GM19025 (cell line): Measurements from ENCODE around the gene TSHZ2.
A peak's percentile ranks its signal among the peaks of the same experiment; 100 is the strongest.

ENCODE experiments used
- ATAC-seq: cut with Tn5 transposase; IDR thresholded peaks from one replicate; pipeline ENCODE4 v1.9.1; 2021; ENCODE audit warnings: mild to moderate bottlenecking, low read depth, moderate library complexity; ENCODE audit not compliant: unreplicated experiment

TSHZ2 gene

GRCh38 chr20:52992632-52993031 is 20.5 kb downstream of the TSHZ2 start:
- ATAC-seq = no peak

GRCh38 chr20:52993076-52993475 is 20.9 kb downstream of the TSHZ2 start:
- ATAC-seq = no peak

GRCh38 chr20:52994184-52994970 is 22.2 kb downstream of the TSHZ2 start:
- ATAC-seq = no peak

- no peak for ATAC-seq
Measured at GRCh38 chr20:52996130-52996529, 24.0 kb downstream of the TSHZ2 start.

- ATAC-seq = no peak
Measured at GRCh38 chr20:52996658-52997057, 24.5 kb downstream of the TSHZ2 start.

- no peak for ATAC-seq
Measured at GRCh38 chr20:52998268-52998667, 26.1 kb downstream of the TSHZ2 start.

- no peak for ATAC-seq
Measured at GRCh38 chr20:52999040-52999439, 26.9 kb downstream of the TSHZ2 start.

GRCh38 chr20:53001498-53002301 is 29.5 kb downstream of the TSHZ2 start:
- ATAC-seq = peak; percentile 56

- ATAC-seq = no peak
Measured at GRCh38 chr20:53002786-53003185, 30.6 kb downstream of the TSHZ2 start.

GRCh38 chr20:53003420-53004154 is 31.4 kb downstream of the TSHZ2 start:
- no peak for ATAC-seq

GRCh38 chr20:53004267-53004813 is 32.2 kb downstream of the TSHZ2 start:
- no peak for ATAC-seq

- ATAC-seq = no peak
Measured at GRCh38 chr20:53009979-53010735, 38.0 kb downstream of the TSHZ2 start.

GRCh38 chr20:53011640-53012039 is 39.5 kb downstream of the TSHZ2 start:
- ATAC-seq = no peak

GRCh38 chr20:53013183-53013582 is 41.0 kb downstream of the TSHZ2 start:
- ATAC-seq = no peak

GRCh38 chr20:53013847-53014246 is 41.7 kb downstream of the TSHZ2 start:
- no peak for ATAC-seq

GRCh38 chr20:53016071-53016470 is 43.9 kb downstream of the TSHZ2 start:
- no peak for ATAC-seq

- ATAC-seq = no peak
Measured at GRCh38 chr20:53016534-53017042, 44.4 kb downstream of the TSHZ2 start.

- ATAC-seq = no peak
Measured at GRCh38 chr20:53017206-53017605, 45.0 kb downstream of the TSHZ2 start.

GRCh38 chr20:53019464-53019863 is 47.3 kb downstream of the TSHZ2 start:
- ATAC-seq = no peak

- no peak for ATAC-seq
Measured at GRCh38 chr20:53020376-53020775, 48.2 kb downstream of the TSHZ2 start.
